ENCODE data around the gene EVI5. TPM values are rescaled to one million over a fixed set of nuclear protein-coding genes. Genes with fewer than 3 reads are reported as not detected.
"Not testable (repeated sequence)": the region's sequence is repeated elsewhere in the genome, so short reads cannot be mapped to it uniquely, and the experiment has no call there.

Gene EVI5
- total and polyA plus RNA-seq, 2 experiments from 2014 or later: 24.9 to 29.0 TPM

- no peaks in the 10 kb centered on the region for H3K36me3 ChIP-seq (replicated peaks; ENCODE audit: insufficient read depth, low read depth)
- no peak overlapping the region for H3K4me2 ChIP-seq
- H3K27me3 ChIP-seq: no peaks in the 10 kb centered on the region
- 90% methylated on average over 1 of the region's 1 CpG for WGBS (ENCODE audit: low lambda C conversion rate, missing lambda C conversion rate)
- no peaks in the 10 kb centered on the region for H3K9me3 ChIP-seq (ENCODE audit: low read depth)
- TF ChIP-seq, protein P1, sequence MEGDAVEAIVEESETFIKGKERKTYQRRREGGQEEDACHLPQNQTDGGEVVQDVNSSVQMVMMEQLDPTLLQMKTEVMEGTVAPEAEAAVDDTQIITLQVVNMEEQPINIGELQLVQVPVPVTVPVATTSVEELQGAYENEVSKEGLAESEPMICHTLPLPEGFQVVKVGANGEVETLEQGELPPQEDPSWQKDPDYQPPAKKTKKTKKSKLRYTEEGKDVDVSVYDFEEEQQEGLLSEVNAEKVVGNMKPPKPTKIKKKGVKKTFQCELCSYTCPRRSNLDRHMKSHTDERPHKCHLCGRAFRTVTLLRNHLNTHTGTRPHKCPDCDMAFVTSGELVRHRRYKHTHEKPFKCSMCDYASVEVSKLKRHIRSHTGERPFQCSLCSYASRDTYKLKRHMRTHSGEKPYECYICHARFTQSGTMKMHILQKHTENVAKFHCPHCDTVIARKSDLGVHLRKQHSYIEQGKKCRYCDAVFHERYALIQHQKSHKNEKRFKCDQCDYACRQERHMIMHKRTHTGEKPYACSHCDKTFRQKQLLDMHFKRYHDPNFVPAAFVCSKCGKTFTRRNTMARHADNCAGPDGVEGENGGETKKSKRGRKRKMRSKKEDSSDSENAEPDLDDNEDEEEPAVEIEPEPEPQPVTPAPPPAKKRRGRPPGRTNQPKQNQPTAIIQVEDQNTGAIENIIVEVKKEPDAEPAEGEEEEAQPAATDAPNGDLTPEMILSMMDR (IDR thresholded peaks at IDR 0.05; ENCODE audit: poor library complexity): no peak
- TF ChIP-seq EZH2phosphoT487 (IDR thresholded peaks at IDR 0.05; ENCODE audit: low read depth, severe bottlenecking, unreplicated experiment) (no peak), EZH2 (IDR thresholded peaks at IDR 0.05; ENCODE audit: borderline replicate concordance) (no peak)
- no peak for DNase-seq (ENCODE audit: low spot score)
- H3K79me2 ChIP-seq: peaks cover 88% of the 10 kb centered on the region
- H3K4me1 ChIP-seq (ENCODE audit: insufficient read depth): no peaks in the 10 kb centered on the region
- peaks cover 8% of the 10 kb centered on the region for H4K20me1 ChIP-seq (ENCODE audit: insufficient read depth, poor library complexity, severe bottlenecking)
- no peak overlapping the region for H3K4me3 ChIP-seq
- H3K9me2 ChIP-seq (replicated peaks; ENCODE audit: insufficient read depth): no peaks in the 10 kb centered on the region
- H2AFZ ChIP-seq: no peak overlapping the region
- no peak overlapping the region for H3K27ac ChIP-seq
These were observed 37.2 kb downstream of the EVI5 start for GRCh38 chr1:92747735-92748134.

- H4K20me1 ChIP-seq (ENCODE audit: insufficient read depth, poor library complexity, severe bottlenecking); H3K4me3 ChIP-seq; H3K27ac ChIP-seq; H3K9me2 ChIP-seq (replicated peaks; ENCODE audit: insufficient read depth); H3K4me2 ChIP-seq; H3K4me1 ChIP-seq (ENCODE audit: insufficient read depth); H3K27me3 ChIP-seq; DNase-seq (ENCODE audit: low spot score); H3K9me3 ChIP-seq (ENCODE audit: low read depth); H3K36me3 ChIP-seq (replicated peaks; ENCODE audit: insufficient read depth, low read depth); H2AFZ ChIP-seq: not testable (repeated sequence)
- WGBS (ENCODE audit: low lambda C conversion rate, missing lambda C conversion rate): 93% methylated on average over 4 of the region's 4 CpGs
- H3K79me2 ChIP-seq: peaks cover 88% of the 10 kb centered on the region
These were observed 38.7 kb downstream of the EVI5 start for GRCh38 chr1:92746255-92746654.

DNA sequence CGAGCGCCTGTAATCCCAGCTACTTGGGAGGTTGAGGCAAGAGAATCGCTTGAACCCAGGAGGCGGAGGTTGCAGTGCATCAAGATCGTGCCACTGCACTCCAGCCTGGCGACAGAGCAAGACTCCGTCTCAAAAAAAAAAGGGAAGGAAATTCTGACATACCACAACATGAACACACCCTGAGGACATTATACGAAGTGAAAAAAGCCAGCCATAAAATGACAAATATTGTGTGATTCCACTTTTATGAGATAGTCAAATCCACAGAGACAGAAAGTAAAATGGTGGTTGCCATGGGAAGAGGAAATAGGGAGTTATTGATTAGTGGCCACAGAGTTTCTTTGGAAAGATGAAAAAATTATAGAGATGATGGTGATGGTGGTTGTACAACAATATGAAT, 41.7 kb downstream of the EVI5 start:
- H3K27ac ChIP-seq: no peak overlapping the region
- peaks cover 10% of the 10 kb centered on the region for H3K4me1 ChIP-seq (ENCODE audit: insufficient read depth)
- H3K36me3 ChIP-seq (replicated peaks; ENCODE audit: insufficient read depth, low read depth): no peaks in the 10 kb centered on the region
- 95% methylated on average over 8 of the region's 8 CpGs for WGBS (ENCODE audit: low lambda C conversion rate, missing lambda C conversion rate)
- no peak overlapping the region for H3K4me3 ChIP-seq
- H3K9me3 ChIP-seq (ENCODE audit: low read depth): no peaks in the 10 kb centered on the region
- no peak overlapping the region for H2AFZ ChIP-seq
- H3K27me3 ChIP-seq: no peaks in the 10 kb centered on the region
- peaks cover 88% of the 10 kb centered on the region for H3K79me2 ChIP-seq
- no peaks in the 10 kb centered on the region for H3K9me2 ChIP-seq (replicated peaks; ENCODE audit: insufficient read depth)
- TF ChIP-seq EZH2 (IDR thresholded peaks at IDR 0.05; ENCODE audit: borderline replicate concordance) (no peak), EZH2phosphoT487 (IDR thresholded peaks at IDR 0.05; ENCODE audit: low read depth, severe bottlenecking, unreplicated experiment) (no peak)
- TF ChIP-seq, protein P1 (IDR thresholded peaks at IDR 0.05; ENCODE audit: poor library complexity): no peak
- no peak overlapping the region for H3K4me2 ChIP-seq
- H4K20me1 ChIP-seq (ENCODE audit: insufficient read depth, poor library complexity, severe bottlenecking): peaks cover 23% of the 10 kb centered on the region
- no peak for DNase-seq (ENCODE audit: low spot score)

GRCh38 chr1:92739669-92740524, 45.0 kb downstream of the EVI5 start:
- WGBS (ENCODE audit: low lambda C conversion rate, missing lambda C conversion rate): 91% methylated on average over 4 of the region's 4 CpGs
- Histone ChIP-seq H3K4me3 (no peak overlapping the region), H3K27me3 (no peaks in the 10 kb centered on the region), H2AFZ (no peak overlapping the region), H3K79me2 (peaks cover 74% of the 10 kb centered on the region), H3K27ac (no peak overlapping the region), H3K4me1 (ENCODE audit: insufficient read depth) (peaks cover 10% of the 10 kb centered on the region), H3K9me2 (replicated peaks; ENCODE audit: insufficient read depth) (peaks cover 3% of the 10 kb centered on the region), H3K4me2 (no peak overlapping the region), H3K36me3 (replicated peaks; ENCODE audit: insufficient read depth, low read depth) (no peaks in the 10 kb centered on the region), H3K9me3 (ENCODE audit: low read depth) (no peaks in the 10 kb centered on the region), H4K20me1 (ENCODE audit: insufficient read depth, poor library complexity, severe bottlenecking) (peaks cover 24% of the 10 kb centered on the region)
- no peak for DNase-seq (ENCODE audit: low spot score)
- TF ChIP-seq EZH2 (IDR thresholded peaks at IDR 0.05; ENCODE audit: borderline replicate concordance) (no peak), EZH2phosphoT487 (IDR thresholded peaks at IDR 0.05; ENCODE audit: low read depth, severe bottlenecking, unreplicated experiment) (no peak)
- TF ChIP-seq, protein P1 (IDR thresholded peaks at IDR 0.05; ENCODE audit: poor library complexity): no peak

Measured in hepatocyte (in vitro differentiated cells).